Measurements from ENCODE around the gene CNTNAP2. TPM values are rescaled to one million over a fixed set of nuclear protein-coding genes. Genes with fewer than 3 reads are reported as not detected.

CNTNAP2 gene
- total and polyA plus RNA-seq, 9 of the 15 experiments (the other 6 are each of a cell fraction or from before 2014, with no cell fraction given) = 0.04 to 0.62 (median 0.09) TPM; not detected in 4

GRCh38 chr7:148218603-148219002, 2102.0 kb downstream of the CNTNAP2 start:
- POLR2A ChIA-PET = no interaction called here
- no TSS peak for BruUV-seq (replicated peaks)
- Histone ChIP-seq H3K79me2 (ENCODE audit: control insufficient read depth, insufficient read depth, low read length) (no peaks in the 10 kb centered on the region), H3K27ac (ENCODE audit: extremely low read depth, low read depth, low read length) (no peak overlapping the region), H3K36me3 (ENCODE audit: control insufficient read depth, insufficient read depth, low read length) (no peaks in the 10 kb centered on the region), H3K27me3 (ENCODE audit: control insufficient read depth in 2 of 2, insufficient read depth in 2 of 2, low read length in 2 of 2) (peaks cover 2 to 5% of the 10 kb centered on the region in 2 experiments; a peak in 3 of 5 replicates), H3K9me3 (replicated peaks; ENCODE audit: control insufficient read depth, insufficient read depth, low read depth, low read length) (no peaks in the 10 kb centered on the region), H2AFZ (ENCODE audit: low read depth, low read length) (no peak overlapping the region), H4K20me1 (replicated peaks; ENCODE audit: control insufficient read depth, insufficient read depth, low read length) (no peaks in the 10 kb centered on the region), H3K4me1 (replicated peaks in 1 of 2; ENCODE audit: control insufficient read depth in 2 of 2, insufficient read depth in 2 of 2, low read length in 2 of 2) (no peaks in the 10 kb centered on the region), H3K9me1 (ENCODE audit: control insufficient read depth, insufficient read depth, low read length) (no peaks in the 10 kb centered on the region), H3K4me2 (ENCODE audit: insufficient read depth, low read length) (no peak overlapping the region), H3K4me3 (no peak overlapping the region), H3K9ac (ENCODE audit: insufficient read depth in 1 of 2, low read depth in 2 of 2, low read length in 2 of 2) (no peak overlapping the region)
- 4% methylated on average over 3 of the region's 4 CpGs for WGBS (ENCODE audit: insufficient coverage, low coverage, missing lambda C conversion rate)
- CTCF ChIA-PET (ENCODE audit: low intra/inter-chr PET ratio) = no interaction called here
- in situ Hi-C loops (cut with MboI) (no loop called here), intact Hi-C loops (cut with micrococcal nuclease) (no loop called here)
- ATAC-seq (no peak), FAIRE-seq (no peak), DNase-seq (ENCODE audit: extremely low read depth in 1 of 4, low spot score in 3 of 4) (no peak)
- TF ChIP-seq CEBPG (CRISPR knock-in tag; IDR thresholded peaks at IDR 0.05) (no peak), CEBPG (tag; conservative IDR thresholded peaks at IDR 0.05 in 1 of 2, IDR thresholded peaks at IDR 0.05 in 1 of 2) (no peak), ZNF644 (tag; IDR thresholded peaks at IDR 0.05; ENCODE audit: low read depth) (no peak), ZNF507 (tag; conservative IDR thresholded peaks at IDR 0.05) (no peak), L3MBTL2 (IDR thresholded peaks at IDR 0.05) (no peak), HDGF (IDR thresholded peaks at IDR 0.05) (no peak), HDAC6 (IDR thresholded peaks at IDR 0.05; ENCODE audit: low read depth, low read length) (no peak), MXD1 (CRISPR knock-in tag; IDR thresholded peaks at IDR 0.05; ENCODE audit: borderline replicate concordance, poor library complexity, severe bottlenecking) (no peak), HMG20A (CRISPR knock-in tag; conservative IDR thresholded peaks at IDR 0.05) (no peak), ATF7 (IDR thresholded peaks at IDR 0.05) (no peak), ZNF212 (CRISPR knock-in tag; IDR thresholded peaks at IDR 0.05) (no peak), POLR3G (IDR thresholded peaks at IDR 0.05; ENCODE audit: extremely low read depth, insufficient read length, insufficient replicate concordance) (no peak)
- TF ChIP-seq, protein P1, sequence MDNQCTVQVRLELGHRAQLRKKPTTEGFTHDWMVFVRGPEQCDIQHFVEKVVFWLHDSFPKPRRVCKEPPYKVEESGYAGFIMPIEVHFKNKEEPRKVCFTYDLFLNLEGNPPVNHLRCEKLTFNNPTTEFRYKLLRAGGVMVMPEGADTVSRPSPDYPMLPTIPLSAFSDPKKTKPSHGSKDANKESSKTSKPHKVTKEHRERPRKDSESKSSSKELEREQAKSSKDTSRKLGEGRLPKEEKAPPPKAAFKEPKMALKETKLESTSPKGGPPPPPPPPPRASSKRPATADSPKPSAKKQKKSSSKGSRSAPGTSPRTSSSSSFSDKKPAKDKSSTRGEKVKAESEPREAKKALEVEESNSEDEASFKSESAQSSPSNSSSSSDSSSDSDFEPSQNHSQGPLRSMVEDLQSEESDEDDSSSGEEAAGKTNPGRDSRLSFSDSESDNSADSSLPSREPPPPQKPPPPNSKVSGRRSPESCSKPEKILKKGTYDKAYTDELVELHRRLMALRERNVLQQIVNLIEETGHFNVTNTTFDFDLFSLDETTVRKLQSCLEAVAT (IDR thresholded peaks at IDR 0.05) = no peak
- TF ChIP-seq, protein P2, sequence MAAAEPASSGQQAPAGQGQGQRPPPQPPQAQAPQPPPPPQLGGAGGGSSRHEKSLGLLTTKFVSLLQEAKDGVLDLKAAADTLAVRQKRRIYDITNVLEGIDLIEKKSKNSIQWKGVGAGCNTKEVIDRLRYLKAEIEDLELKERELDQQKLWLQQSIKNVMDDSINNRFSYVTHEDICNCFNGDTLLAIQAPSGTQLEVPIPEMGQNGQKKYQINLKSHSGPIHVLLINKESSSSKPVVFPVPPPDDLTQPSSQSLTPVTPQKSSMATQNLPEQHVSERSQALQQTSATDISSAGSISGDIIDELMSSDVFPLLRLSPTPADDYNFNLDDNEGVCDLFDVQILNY (CRISPR knock-in tag; IDR thresholded peaks at IDR 0.05) = no peak
